ENCODE results near the gene TRMT112. TPM values are rescaled to one million over a fixed set of nuclear protein-coding genes. Genes with fewer than 3 reads are reported as not detected.

The TRMT112 gene
- total and polyA plus RNA-seq, 2 donors (not counting 1 experiment from before 2014, with no cell fraction given): 161 to 248 TPM

DNA sequence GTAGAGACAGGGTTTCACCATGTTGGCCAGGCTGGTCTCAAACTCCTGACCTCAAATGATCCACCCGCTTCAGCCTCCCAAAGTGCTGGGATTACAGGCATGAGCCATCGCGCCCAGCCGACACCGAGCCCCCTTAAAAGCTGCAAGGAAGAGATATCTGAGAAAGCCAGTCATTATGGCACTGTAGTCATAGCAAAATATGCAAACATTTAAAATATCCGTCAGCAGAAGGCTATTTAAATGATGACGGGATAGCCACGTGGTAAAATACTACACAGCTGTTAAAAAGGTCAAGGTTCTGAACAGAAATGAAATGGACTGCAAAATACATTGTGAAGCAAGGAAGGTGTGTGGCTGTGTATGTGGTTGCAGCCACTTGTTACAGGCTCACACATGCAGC lies 16.2 kb upstream of the TRMT112 start:
- Histone ChIP-seq H3K27me3 (ENCODE audit: control insufficient read depth, insufficient read depth, low read length) (no peaks in the 10 kb centered on the region), H3K4me2 (ENCODE audit: extremely low read depth, insufficient read depth, low read length) (no peak overlapping the region), H3K9ac (ENCODE audit: insufficient read depth, low read length) (no peak overlapping the region), H3K9me3 (ENCODE audit: control insufficient read depth, insufficient read depth, low read depth, low read length) (no peaks in the 10 kb centered on the region), H3K4me3 (replicated peaks in 1 of 4; ENCODE audit: control extremely low read depth in 1 of 4, insufficient read depth in 1 of 4, low read depth in 3 of 4, low read length in 4 of 4) (no peak overlapping the region), H2AFZ (ENCODE audit: low read length) (no peak overlapping the region), H3K4me1 (ENCODE audit: control insufficient read depth, extremely low read depth, insufficient read depth, low read length) (peaks cover 14% of the 10 kb centered on the region), H3K79me2 (ENCODE audit: control insufficient read depth, insufficient read depth, low read length) (no peaks in the 10 kb centered on the region), H3K36me3 (ENCODE audit: control insufficient read depth, insufficient read depth, low read length) (no peaks in the 10 kb centered on the region), H4K20me1 (ENCODE audit: control insufficient read depth, extremely low read depth, insufficient read depth, low read length) (no peaks in the 10 kb centered on the region), H3K27ac (ENCODE audit: insufficient read depth, low read length) (no peak overlapping the region)
- TF ChIP-seq, protein P1, sequence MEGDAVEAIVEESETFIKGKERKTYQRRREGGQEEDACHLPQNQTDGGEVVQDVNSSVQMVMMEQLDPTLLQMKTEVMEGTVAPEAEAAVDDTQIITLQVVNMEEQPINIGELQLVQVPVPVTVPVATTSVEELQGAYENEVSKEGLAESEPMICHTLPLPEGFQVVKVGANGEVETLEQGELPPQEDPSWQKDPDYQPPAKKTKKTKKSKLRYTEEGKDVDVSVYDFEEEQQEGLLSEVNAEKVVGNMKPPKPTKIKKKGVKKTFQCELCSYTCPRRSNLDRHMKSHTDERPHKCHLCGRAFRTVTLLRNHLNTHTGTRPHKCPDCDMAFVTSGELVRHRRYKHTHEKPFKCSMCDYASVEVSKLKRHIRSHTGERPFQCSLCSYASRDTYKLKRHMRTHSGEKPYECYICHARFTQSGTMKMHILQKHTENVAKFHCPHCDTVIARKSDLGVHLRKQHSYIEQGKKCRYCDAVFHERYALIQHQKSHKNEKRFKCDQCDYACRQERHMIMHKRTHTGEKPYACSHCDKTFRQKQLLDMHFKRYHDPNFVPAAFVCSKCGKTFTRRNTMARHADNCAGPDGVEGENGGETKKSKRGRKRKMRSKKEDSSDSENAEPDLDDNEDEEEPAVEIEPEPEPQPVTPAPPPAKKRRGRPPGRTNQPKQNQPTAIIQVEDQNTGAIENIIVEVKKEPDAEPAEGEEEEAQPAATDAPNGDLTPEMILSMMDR (conservative IDR thresholded peaks at IDR 0.05 in 1 of 2, IDR thresholded peaks at IDR 0.05 in 1 of 2; ENCODE audit: low read depth in 1 of 2, low read length in 2 of 2): no peak
- TF ChIP-seq EZH2 (IDR thresholded peaks at IDR 0.05; ENCODE audit: low read length, missing control alignments): no peak
- DNase-seq (ENCODE audit: low read depth in 2 of 2): no peak

DNA sequence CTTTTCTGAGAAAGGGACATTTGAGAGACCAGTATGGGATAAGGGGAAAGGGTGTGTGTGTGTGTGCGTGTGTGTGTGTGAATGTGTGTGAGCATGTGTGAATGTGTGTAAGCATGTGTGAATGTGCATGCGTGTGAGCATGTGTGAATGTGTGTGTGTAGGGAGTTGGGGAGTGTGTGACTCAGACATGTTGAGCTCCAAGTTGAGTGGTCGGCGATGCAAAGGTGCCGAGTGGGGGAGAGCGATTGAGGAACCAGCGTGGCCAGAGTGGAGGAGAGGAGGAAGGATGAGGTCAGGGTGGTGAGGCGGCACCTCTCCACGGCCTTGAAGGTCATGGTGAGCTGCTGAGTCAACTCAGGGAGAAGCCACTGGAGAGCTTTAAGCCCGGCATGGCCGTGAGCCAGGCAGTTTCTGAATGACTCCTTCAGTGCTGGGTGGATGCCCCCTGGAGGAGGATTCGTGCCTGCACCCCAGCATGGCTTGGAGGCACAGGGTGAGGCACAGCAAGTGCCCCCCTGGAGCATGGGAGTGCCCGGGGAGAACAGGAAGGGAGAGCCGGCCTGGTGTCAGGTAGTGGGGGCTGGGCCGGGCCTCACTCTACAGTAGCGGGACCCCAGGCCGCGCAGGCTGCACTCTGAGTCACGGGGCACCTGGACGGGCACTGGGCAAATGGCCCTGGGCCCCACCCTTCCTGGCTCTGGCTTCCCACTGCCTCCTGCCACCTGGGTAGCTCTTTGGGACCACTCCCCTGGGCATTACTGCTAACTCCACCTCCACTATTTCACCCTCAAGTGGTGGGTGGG lies 14.4 kb upstream of the TRMT112 start:
- no peaks in the 10 kb centered on the region for H3K27me3 ChIP-seq (ENCODE audit: control insufficient read depth, insufficient read depth, low read length)
- H3K27ac ChIP-seq (ENCODE audit: insufficient read depth, low read length): no peak overlapping the region
- peak; percentile 83 to 86 for DNase-seq (ENCODE audit: low read depth in 2 of 2)
- peak overlapping the region; percentile 67 for H3K4me2 ChIP-seq (ENCODE audit: extremely low read depth, insufficient read depth, low read length)
- no peak overlapping the region for H3K9ac ChIP-seq (ENCODE audit: insufficient read depth, low read length)
- no peaks in the 10 kb centered on the region for H3K79me2 ChIP-seq (ENCODE audit: control insufficient read depth, insufficient read depth, low read length)
- peaks cover 14% of the 10 kb centered on the region for H3K4me1 ChIP-seq (ENCODE audit: control insufficient read depth, extremely low read depth, insufficient read depth, low read length)
- TF ChIP-seq, protein P1 (conservative IDR thresholded peaks at IDR 0.05 in 1 of 2, IDR thresholded peaks at IDR 0.05 in 1 of 2; ENCODE audit: low read depth in 1 of 2, low read length in 2 of 2): peak; percentile 57 to 75
- no peak for TF ChIP-seq EZH2 (IDR thresholded peaks at IDR 0.05; ENCODE audit: low read length, missing control alignments)
- H3K9me3 ChIP-seq (ENCODE audit: control insufficient read depth, insufficient read depth, low read depth, low read length): no peaks in the 10 kb centered on the region
- no peaks in the 10 kb centered on the region for H3K36me3 ChIP-seq (ENCODE audit: control insufficient read depth, insufficient read depth, low read length)
- no peak overlapping the region for H3K4me3 ChIP-seq (replicated peaks in 1 of 4; ENCODE audit: control extremely low read depth in 1 of 4, insufficient read depth in 1 of 4, low read depth in 3 of 4, low read length in 4 of 4)
- no peaks in the 10 kb centered on the region for H4K20me1 ChIP-seq (ENCODE audit: control insufficient read depth, extremely low read depth, insufficient read depth, low read length)
- H2AFZ ChIP-seq (ENCODE audit: low read length): no peak overlapping the region

DNA sequence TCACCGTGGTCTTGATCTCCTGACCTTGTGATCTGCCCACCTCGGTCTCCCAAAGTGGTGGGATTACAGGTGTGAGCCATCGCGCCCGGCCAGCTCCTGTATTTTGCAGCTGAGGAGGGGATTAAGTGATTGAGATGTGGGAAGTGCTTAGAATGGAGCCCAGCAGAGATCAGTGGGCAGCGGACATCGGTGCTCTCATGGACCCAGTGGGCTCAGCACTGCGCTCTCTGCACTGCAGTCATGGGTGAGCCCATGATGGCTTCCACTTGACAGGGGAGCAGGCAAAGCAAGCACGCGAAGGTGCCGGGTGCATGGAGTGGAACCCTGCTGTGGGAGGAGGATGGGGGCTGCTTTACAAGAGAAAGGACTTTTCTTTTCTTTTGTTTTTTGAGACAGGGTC lies 13.5 kb upstream of the TRMT112 start:
- Histone ChIP-seq H3K9ac (ENCODE audit: insufficient read depth, low read length) (no peak overlapping the region), H4K20me1 (ENCODE audit: control insufficient read depth, extremely low read depth, insufficient read depth, low read length) (no peaks in the 10 kb centered on the region), H3K27me3 (ENCODE audit: control insufficient read depth, insufficient read depth, low read length) (no peaks in the 10 kb centered on the region), H3K36me3 (ENCODE audit: control insufficient read depth, insufficient read depth, low read length) (no peaks in the 10 kb centered on the region), H3K79me2 (ENCODE audit: control insufficient read depth, insufficient read depth, low read length) (no peaks in the 10 kb centered on the region), H3K4me1 (ENCODE audit: control insufficient read depth, extremely low read depth, insufficient read depth, low read length) (peaks cover 14% of the 10 kb centered on the region), H3K27ac (ENCODE audit: insufficient read depth, low read length) (no peak overlapping the region), H2AFZ (ENCODE audit: low read length) (no peak overlapping the region), H3K9me3 (ENCODE audit: control insufficient read depth, insufficient read depth, low read depth, low read length) (no peaks in the 10 kb centered on the region), H3K4me2 (ENCODE audit: extremely low read depth, insufficient read depth, low read length) (no peak overlapping the region), H3K4me3 (replicated peaks in 1 of 4; ENCODE audit: control extremely low read depth in 1 of 4, insufficient read depth in 1 of 4, low read depth in 3 of 4, low read length in 4 of 4) (no peak overlapping the region)
- peak; percentile 39 for TF ChIP-seq EZH2 (IDR thresholded peaks at IDR 0.05; ENCODE audit: low read length, missing control alignments)
- TF ChIP-seq, protein P1 (conservative IDR thresholded peaks at IDR 0.05 in 1 of 2, IDR thresholded peaks at IDR 0.05 in 1 of 2; ENCODE audit: low read depth in 1 of 2, low read length in 2 of 2): no peak
- DNase-seq (ENCODE audit: low read depth in 2 of 2): no peak
